SK-N-MC (cell line): Measurements from ENCODE around the gene TBXA2R.

Experiments
- DNase-seq: peaks from one replicate; pipeline ENCODE4 v3.0.0-alpha.2; 2011; ENCODE audit warnings: low read depth, low spot score
- H3K27ac ChIP-seq: fragments of 200-600 bp; sonication (generic); 2 replicates; pipeline ENCODE4 v1.5.1; 2016; ENCODE audit warnings: mixed run types
- H3K36me3 ChIP-seq: fragments of 200-600 bp; sonication (generic); 2 replicates; pipeline ENCODE4 v1.6.1; 2017; ENCODE audit warnings: antibody characterized with exemption, low read length, mixed read lengths; ENCODE audit not compliant: insufficient read depth
- H3K4me3 ChIP-seq: fragments of 200-600 bp; sonication (generic); 2 replicates; pipeline ENCODE4 v1.5.1; 2016
- H3K9ac ChIP-seq: fragments of 200-600 bp; sonication (generic); 2 replicates; pipeline ENCODE4 v1.8.0; 2017; ENCODE audit warnings: mixed run types, mixed read lengths; ENCODE audit not compliant: insufficient read length
- H3K9me3 ChIP-seq: fragments of 200-600 bp; sonication (generic); 2 replicates; pipeline ENCODE4 v1.6.1; 2017; ENCODE audit warnings: low read depth, mild to moderate bottlenecking, antibody characterized with exemption, low read length, moderate library complexity, mixed read lengths
- EZH2 ChIP-seq: fragments of 200-600 bp; sonication (generic); IDR thresholded peaks from one replicate; pipeline ENCODE4 v1.6.1; 2017; ENCODE audit warnings: antibody characterized with exemption
- FOXP2 ChIP-seq: optimal IDR thresholded peaks from 2 replicates; pipeline ENCODE3; 2011; ENCODE audit warnings: mild to moderate bottlenecking, moderate library complexity; ENCODE audit not compliant: insufficient read depth; ENCODE audit errors: extremely low read length, control extremely low read depth
- POLR2AphosphoS5 ChIP-seq: IDR thresholded peaks from 2 replicates; pipeline ENCODE4 v1.6.1; 2012; ENCODE audit warnings: mild to moderate bottlenecking, low read depth, low read length, borderline replicate concordance

TBXA2R gene

GRCh38 chr19:3606690-3607289, at the start of gene TBXA2R:
TSS of gene TBXA2R (minus strand) at chr19:3606875. CDS start at chr19:3600634, 6,241 bp downstream.
- TF ChIP-seq FOXP2: no peak
- no peak for TF ChIP-seq EZH2
- TF ChIP-seq POLR2AphosphoS5: no peak
- no peaks in the 10 kb centered on the region; the same call in 1 of the 2 replicates for H3K36me3 ChIP-seq
- no peaks in the 10 kb centered on the region for H3K9me3 ChIP-seq
- H3K4me3 ChIP-seq: no peak within 1 kb of the TSS
- no peak within 1 kb of the TSS for H3K9ac ChIP-seq
- DNase-seq: no peak
- no peak within 1 kb of the TSS for H3K27ac ChIP-seq

- no peaks in the 10 kb centered on the region for H3K36me3 ChIP-seq
- TF ChIP-seq EZH2: no peak
- TF ChIP-seq POLR2AphosphoS5: no peak
- no peak for TF ChIP-seq FOXP2
- H3K9me3 ChIP-seq: no peaks in the 10 kb centered on the region
- no peak overlapping the region for H3K4me3 ChIP-seq
- H3K27ac ChIP-seq: no peak overlapping the region
- no peak overlapping the region for H3K9ac ChIP-seq
- no peak for DNase-seq
Measured at GRCh38 chr19:3656073-3656746, 49.5 kb upstream of the TBXA2R start.

- no peaks in the 10 kb centered on the region for H3K9me3 ChIP-seq
- no peak for TF ChIP-seq EZH2
- TF ChIP-seq FOXP2: no peak
- TF ChIP-seq POLR2AphosphoS5: no peak
- no peak overlapping the region for H3K4me3 ChIP-seq
- no peaks in the 10 kb centered on the region for H3K36me3 ChIP-seq
- DNase-seq: no peak
- no peak overlapping the region for H3K9ac ChIP-seq
- H3K27ac ChIP-seq: no peak overlapping the region
Measured at GRCh38 chr19:3655402-3656072, 48.9 kb upstream of the TBXA2R start.

- TF ChIP-seq FOXP2: no peak
- no peak for TF ChIP-seq EZH2
- TF ChIP-seq POLR2AphosphoS5: no peak
- Histone ChIP-seq H3K9ac (no peak overlapping the region), H3K4me3 (no peak overlapping the region), H3K27ac (no peak overlapping the region), H3K9me3 (no peaks in the 10 kb centered on the region), H3K36me3 (no peaks in the 10 kb centered on the region)
- DNase-seq: no peak
Measured at GRCh38 chr19:3653865-3654513, 47.3 kb upstream of the TBXA2R start.

GRCh38 chr19:3653081-3653795, 46.6 kb upstream of the TBXA2R start:
- no peaks in the 10 kb centered on the region for H3K36me3 ChIP-seq
- TF ChIP-seq EZH2 (no peak), FOXP2 (no peak), POLR2AphosphoS5 (no peak)
- no peak overlapping the region for H3K27ac ChIP-seq
- H3K9ac ChIP-seq: no peak overlapping the region
- H3K4me3 ChIP-seq: no peak overlapping the region
- no peaks in the 10 kb centered on the region for H3K9me3 ChIP-seq
- no peak for DNase-seq

- Histone ChIP-seq H3K9me3 (no peaks in the 10 kb centered on the region), H3K9ac (no peak overlapping the region), H3K36me3 (no peaks in the 10 kb centered on the region), H3K27ac (no peak overlapping the region), H3K4me3 (no peak overlapping the region)
- no peak for TF ChIP-seq EZH2
- no peak for TF ChIP-seq POLR2AphosphoS5
- no peak for TF ChIP-seq FOXP2
- no peak for DNase-seq
Measured at GRCh38 chr19:3652422-3652821, 45.7 kb upstream of the TBXA2R start.

GRCh38 chr19:3651684-3652083, 45.0 kb upstream of the TBXA2R start:
- Histone ChIP-seq H3K4me3 (no peak overlapping the region), H3K9ac (no peak overlapping the region), H3K36me3 (no peaks in the 10 kb centered on the region), H3K27ac (no peak overlapping the region), H3K9me3 (no peaks in the 10 kb centered on the region)
- TF ChIP-seq POLR2AphosphoS5 (no peak), EZH2 (no peak), FOXP2 (no peak)
- no peak for DNase-seq

- Histone ChIP-seq H3K36me3 (no peaks in the 10 kb centered on the region), H3K27ac (no peak overlapping the region), H3K9ac (no peak overlapping the region), H3K4me3 (no peak overlapping the region), H3K9me3 (no peaks in the 10 kb centered on the region)
- no peak for DNase-seq
- TF ChIP-seq EZH2: no peak
- TF ChIP-seq FOXP2: no peak
- no peak for TF ChIP-seq POLR2AphosphoS5
Measured at GRCh38 chr19:3649888-3650287, 43.2 kb upstream of the TBXA2R start.
